Caco-2 (cell line): ENCODE measurements around the gene PRPF19. TPM values are rescaled to one million over a fixed set of nuclear protein-coding genes. Genes with fewer than 3 reads are reported as not detected.
A peak's percentile ranks its signal among the peaks of the same experiment; 100 is the strongest.

Source experiments
- BruUV-seq: library from RNA; stranded (reverse); fragments of 400-500 nt; replicated peaks from 2 replicates; lab custom pipeline; 2021; lab: Mats Ljungman, UMichigan
- CTCF ChIA-PET: fragments of 300-600 bp; sonication (Branson Sonifier 250); formaldehyde crosslinking; loops from one replicate; lab custom pipeline; 2022; ENCODE audit warnings: antibody characterized with exemption; lab: Charles Lee
- POLR2A ChIA-PET: fragments of 300-600 bp; sonication (Branson Sonifier 250); formaldehyde crosslinking; loops from one replicate; lab custom pipeline; 2022; ENCODE audit warnings: antibody characterized with exemption; lab: Charles Lee
- DNase-seq, 2 experiments: peaks; one replicate each; pipeline versions ENCODE4 v3.0.0 to v3.0.0-alpha.2; 2020 to 2022
- H3K27me3 ChIP-seq: replicated peaks from 2 replicates; pipeline ENCODE4 v1.6.0; 2011; ENCODE audit warnings: low read length; ENCODE audit not compliant: control insufficient read depth, insufficient read depth
- H3K36me3 ChIP-seq: 2 replicates; pipeline ENCODE4 v1.5.1; 2011; ENCODE audit warnings: low read length; ENCODE audit not compliant: control insufficient read depth, insufficient read depth
- H3K4me1 ChIP-seq: fragments of 250-450 bp; sonication (Bioruptor Pico); 2 replicates; pipeline ENCODE4 v1.5.1; 2020; ENCODE audit warnings: mild to moderate bottlenecking
- H3K4me3 ChIP-seq: 2 replicates; pipeline ENCODE4 v1.5.1; 2011; ENCODE audit warnings: low read depth, mild to moderate bottlenecking, control low read depth, low read length
- H3K9me3 ChIP-seq: fragments of 250-450 bp; sonication (Bioruptor Pico); 2 replicates; pipeline ENCODE4 v1.5.1; 2020; ENCODE audit warnings: mild to moderate bottlenecking, moderate library complexity
- H3K27ac Mint-ChIP-seq: one replicate; pipeline ENCODE4 v1.8.0; 2022; ENCODE audit warnings: mixed read lengths; ENCODE audit not compliant: unreplicated experiment
- H3K27me3 Mint-ChIP-seq: one replicate; pipeline ENCODE4 v1.8.0; 2022; ENCODE audit warnings: mixed read lengths; ENCODE audit not compliant: insufficient read depth, unreplicated experiment
- H3K36me3 Mint-ChIP-seq: one replicate; pipeline ENCODE4 v1.8.0; 2022; ENCODE audit warnings: mild to moderate bottlenecking, mixed read lengths; ENCODE audit not compliant: insufficient read depth, unreplicated experiment
- H3K4me1 Mint-ChIP-seq: one replicate; pipeline ENCODE4 v1.8.0; 2022; ENCODE audit warnings: low read depth, mixed read lengths; ENCODE audit not compliant: unreplicated experiment
- H3K4me3 Mint-ChIP-seq: one replicate; pipeline ENCODE4 v1.8.0; 2022; ENCODE audit warnings: mild to moderate bottlenecking, moderate library complexity, mixed read lengths; ENCODE audit not compliant: unreplicated experiment
- H3K9me3 Mint-ChIP-seq: one replicate; pipeline ENCODE4 v1.8.0; 2022; ENCODE audit warnings: mixed read lengths; ENCODE audit not compliant: unreplicated experiment
- intact Hi-C: fragments of 100-400 bp; cut with micrococcal nuclease; formaldehyde crosslinking; loops from one replicate; pipeline ENCODE4 v1.10.0; 2022; ENCODE audit not compliant: unreplicated experiment
- total RNA-seq: library from RNA; stranded (reverse); gene quantifications from 2 replicates; pipeline ENCODE4 v1.2.3, GENCODE V29; 2022
- TF ChIP-seq, protein P1 (sequence below), 2 experiments: fragments of 200-600 bp in 1 of 2; IDR thresholded peaks; 1 replicate in 1 of 2; 2 replicates in 1 of 2; pipeline versions ENCODE4 v1.5.1 to v1.8.0; 2011 to 2022; ENCODE audit warnings: antibody characterized with exemption in 1 of 2, control low read depth in 1 of 2, inconsistent platforms in 1 of 2, low read depth in 1 of 2, low read length in 1 of 2, mild to moderate bottlenecking in 1 of 2, moderate library complexity in 1 of 2; ENCODE audit not compliant: insufficient read depth in 1 of 2, severe bottlenecking in 1 of 2, unreplicated experiment in 1 of 2

PRPF19 gene
- total RNA-seq, 1 experiment from 2014 or later = 183 TPM

DNA sequence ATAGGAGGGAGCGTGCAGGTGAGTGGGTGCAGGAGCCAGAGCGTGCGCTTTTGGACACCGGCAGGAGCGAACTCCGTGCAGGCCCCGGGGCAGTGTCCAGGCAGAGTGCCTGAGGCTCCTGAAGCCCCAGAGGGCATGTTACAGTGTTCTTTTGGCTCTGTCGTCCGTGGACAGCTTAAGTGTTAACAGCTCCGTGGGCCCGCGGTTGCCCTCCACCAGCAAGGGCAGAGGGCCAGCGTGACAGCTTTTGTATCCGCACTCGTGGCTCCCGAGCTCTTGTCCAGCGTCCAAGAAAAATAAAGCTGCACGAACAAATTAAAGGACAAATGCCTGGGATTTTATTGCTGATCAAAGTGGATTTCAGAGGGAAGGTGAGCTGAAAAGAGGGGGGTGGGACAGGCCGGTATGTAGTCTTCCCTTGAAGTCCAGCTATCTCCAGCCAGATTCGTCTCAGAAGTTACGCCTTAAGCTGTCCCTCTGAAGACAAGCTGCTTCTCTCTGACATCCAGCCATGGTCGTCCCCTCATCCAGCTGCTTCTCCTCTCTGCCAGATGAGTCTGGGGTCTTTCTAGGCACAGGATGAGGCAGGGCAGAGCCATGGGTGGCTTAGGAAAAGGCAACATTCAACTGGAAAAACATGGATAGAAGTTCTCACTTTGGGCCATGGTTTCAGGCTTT lies 6.6 kb upstream of the PRPF19 start:
- H3K27me3 Mint-ChIP-seq = peaks cover 3% of the 10 kb centered on the region
- peak in 1 of 2 experiments; percentile 30 for DNase-seq
- H3K9me3 ChIP-seq = no peaks in the 10 kb centered on the region
- H3K4me3 Mint-ChIP-seq = peak overlapping the region; percentile 92
- CTCF ChIA-PET = interaction anchor here (0.7 to 1.5 kb wide), 5 partner anchors 7 to 213 kb away, joined by 3 to 10 read pairs (median 5); no protein-coding TSS in a partner anchor
- BruUV-seq = no TSS peak
- peaks cover 7% of the 10 kb centered on the region for H3K4me1 Mint-ChIP-seq
- TF ChIP-seq, protein P1, sequence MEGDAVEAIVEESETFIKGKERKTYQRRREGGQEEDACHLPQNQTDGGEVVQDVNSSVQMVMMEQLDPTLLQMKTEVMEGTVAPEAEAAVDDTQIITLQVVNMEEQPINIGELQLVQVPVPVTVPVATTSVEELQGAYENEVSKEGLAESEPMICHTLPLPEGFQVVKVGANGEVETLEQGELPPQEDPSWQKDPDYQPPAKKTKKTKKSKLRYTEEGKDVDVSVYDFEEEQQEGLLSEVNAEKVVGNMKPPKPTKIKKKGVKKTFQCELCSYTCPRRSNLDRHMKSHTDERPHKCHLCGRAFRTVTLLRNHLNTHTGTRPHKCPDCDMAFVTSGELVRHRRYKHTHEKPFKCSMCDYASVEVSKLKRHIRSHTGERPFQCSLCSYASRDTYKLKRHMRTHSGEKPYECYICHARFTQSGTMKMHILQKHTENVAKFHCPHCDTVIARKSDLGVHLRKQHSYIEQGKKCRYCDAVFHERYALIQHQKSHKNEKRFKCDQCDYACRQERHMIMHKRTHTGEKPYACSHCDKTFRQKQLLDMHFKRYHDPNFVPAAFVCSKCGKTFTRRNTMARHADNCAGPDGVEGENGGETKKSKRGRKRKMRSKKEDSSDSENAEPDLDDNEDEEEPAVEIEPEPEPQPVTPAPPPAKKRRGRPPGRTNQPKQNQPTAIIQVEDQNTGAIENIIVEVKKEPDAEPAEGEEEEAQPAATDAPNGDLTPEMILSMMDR (IDR thresholded peaks at IDR 0.05; ENCODE audit: insufficient read depth in 1 of 2, low read depth in 1 of 2, low read length in 1 of 2, severe bottlenecking in 1 of 2, unreplicated experiment in 1 of 2) = no peak
- H3K4me1 ChIP-seq = peaks cover 16% of the 10 kb centered on the region
- no peak overlapping the region; the same call in 1 of the 2 replicates for H3K4me3 ChIP-seq
- POLR2A ChIA-PET = interaction anchor here (0.8 to 1.3 kb wide), 5 partner anchors 8 to 255 kb away, joined by 3 to 12 read pairs (median 3); partner anchors contain the start of genes TMEM132A and VPS37C
- no peaks in the 10 kb centered on the region for H3K27me3 ChIP-seq
- H3K36me3 Mint-ChIP-seq = peaks cover 7% of the 10 kb centered on the region
- H3K27ac Mint-ChIP-seq = peak overlapping the region; percentile 91
- intact Hi-C loops = no loop called here
- H3K9me3 Mint-ChIP-seq = no peaks in the 10 kb centered on the region
- no peaks in the 10 kb centered on the region for H3K36me3 ChIP-seq

GRCh38 chr11:60912223-60912850 lies 6.0 kb upstream of the PRPF19 start:
- H3K9me3 ChIP-seq = no peaks in the 10 kb centered on the region
- H3K4me1 ChIP-seq = peaks cover 13% of the 10 kb centered on the region
- ChIA-PET POLR2A (interaction anchor here (0.5 kb wide), 1 partner anchor 249 kb away, joined by 3 read pairs; no protein-coding TSS in a partner anchor), CTCF (no interaction called here)
- intact Hi-C loops = no loop called here
- H3K4me1 Mint-ChIP-seq = peaks cover 7% of the 10 kb centered on the region
- H3K27me3 ChIP-seq = no peaks in the 10 kb centered on the region
- TF ChIP-seq, protein P1 (IDR thresholded peaks at IDR 0.05; ENCODE audit: insufficient read depth in 1 of 2, low read depth in 1 of 2, low read length in 1 of 2, severe bottlenecking in 1 of 2, unreplicated experiment in 1 of 2) = no peak
- H3K36me3 ChIP-seq = no peaks in the 10 kb centered on the region
- no peaks in the 10 kb centered on the region for H3K9me3 Mint-ChIP-seq
- no TSS peak for BruUV-seq
- H3K4me3 ChIP-seq = no peak overlapping the region
- peak in 1 of 2 experiments; percentile 22 for DNase-seq
- H3K4me3 Mint-ChIP-seq = no peak overlapping the region
- H3K27ac Mint-ChIP-seq = no peak overlapping the region
- H3K27me3 Mint-ChIP-seq = peaks cover 3% of the 10 kb centered on the region
- H3K36me3 Mint-ChIP-seq = peaks cover 7% of the 10 kb centered on the region

- CTCF ChIA-PET = no interaction called here
- Histone ChIP-seq H3K4me1 (peaks cover 11% of the 10 kb centered on the region), H3K36me3 (no peaks in the 10 kb centered on the region), H3K27me3 (no peaks in the 10 kb centered on the region), H3K4me3 (no peak overlapping the region), H3K9me3 (no peaks in the 10 kb centered on the region)
- H3K36me3 Mint-ChIP-seq = peaks cover 15% of the 10 kb centered on the region
- TF ChIP-seq, protein P1 (IDR thresholded peaks at IDR 0.05; ENCODE audit: insufficient read depth in 1 of 2, low read depth in 1 of 2, low read length in 1 of 2, severe bottlenecking in 1 of 2, unreplicated experiment in 1 of 2) = peak in 1 of 2 experiments; percentile 3
- POLR2A ChIA-PET = no interaction called here
- peaks cover 3% of the 10 kb centered on the region for H3K27me3 Mint-ChIP-seq
- peaks cover 7% of the 10 kb centered on the region for H3K4me1 Mint-ChIP-seq
- BruUV-seq = no TSS peak
- no peak overlapping the region for H3K27ac Mint-ChIP-seq
- no peaks in the 10 kb centered on the region for H3K9me3 Mint-ChIP-seq
- H3K4me3 Mint-ChIP-seq = no peak overlapping the region
- no peak for DNase-seq
- intact Hi-C loops = no loop called here
Measured at GRCh38 chr11:60910711-60911380, 4.5 kb upstream of the PRPF19 start.
